Measurements from ENCODE around the gene DDX23.
"Not testable (repeated sequence)": the region's sequence is repeated elsewhere in the genome, so short reads cannot be mapped to it uniquely, and the experiment has no call there.

The DDX23 gene

DNA sequence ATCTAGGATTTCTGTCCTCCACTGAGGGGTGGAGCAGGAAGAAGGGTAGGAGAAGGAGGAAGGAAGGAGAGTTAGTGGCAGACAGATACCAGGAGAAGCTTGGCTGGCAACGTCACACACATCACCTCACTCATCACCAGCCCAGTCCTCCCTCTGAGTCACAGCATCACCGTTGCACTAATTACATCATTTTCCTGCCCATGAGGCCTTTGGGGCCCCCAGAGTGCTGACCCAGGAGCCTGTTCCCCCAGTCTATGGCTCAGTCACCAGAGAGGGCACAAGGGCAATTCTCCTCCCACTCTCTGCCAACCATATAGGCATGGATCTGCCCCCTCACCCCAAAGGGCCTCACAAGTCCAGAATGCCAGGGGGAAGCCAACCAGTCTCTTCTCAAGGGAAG lies 9.1 kb upstream of the DDX23 start:
- no peak for DNase-seq

DNA sequence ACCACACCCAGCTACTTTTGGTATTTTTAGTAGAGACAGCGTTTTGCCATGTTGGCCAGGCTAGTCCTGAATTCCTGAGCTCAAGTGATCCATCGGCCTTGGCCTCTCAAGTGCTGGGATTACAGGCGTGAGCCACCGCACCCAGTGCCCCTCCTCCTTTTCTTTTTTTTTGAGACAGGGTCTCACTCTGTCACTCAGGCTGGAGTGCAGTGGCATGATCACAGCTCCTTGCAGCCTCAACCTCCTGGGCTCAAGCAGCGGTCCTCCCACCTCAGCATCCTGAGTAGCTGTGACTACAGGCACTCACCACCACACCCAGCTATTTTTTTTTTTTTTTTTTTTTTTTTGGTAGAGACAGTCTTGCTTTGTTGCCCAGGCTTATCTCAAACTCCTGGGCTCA lies 8.3 kb upstream of the DDX23 start:
- not testable (repeated sequence) for DNase-seq

DNA sequence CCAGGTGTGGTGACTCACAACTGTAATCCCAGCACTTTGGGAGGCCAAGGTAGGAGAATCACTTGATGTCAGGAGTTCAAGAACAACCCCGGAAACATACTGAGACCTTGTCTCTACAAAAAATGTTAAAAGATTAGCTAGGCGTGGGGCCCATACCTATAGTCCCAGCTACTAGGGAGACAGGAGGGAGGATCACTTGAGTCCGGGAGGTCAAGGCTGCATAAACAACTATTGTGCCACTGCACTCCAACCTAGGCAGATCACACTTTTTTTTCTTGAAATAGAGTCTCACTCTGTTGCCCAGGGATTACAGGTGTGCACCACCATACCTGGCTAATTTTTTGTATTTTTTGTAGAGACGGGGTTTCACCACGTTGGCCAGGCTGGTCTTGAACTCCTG lies 7.6 kb upstream of the DDX23 start:
- DNase-seq = no peak

DNA sequence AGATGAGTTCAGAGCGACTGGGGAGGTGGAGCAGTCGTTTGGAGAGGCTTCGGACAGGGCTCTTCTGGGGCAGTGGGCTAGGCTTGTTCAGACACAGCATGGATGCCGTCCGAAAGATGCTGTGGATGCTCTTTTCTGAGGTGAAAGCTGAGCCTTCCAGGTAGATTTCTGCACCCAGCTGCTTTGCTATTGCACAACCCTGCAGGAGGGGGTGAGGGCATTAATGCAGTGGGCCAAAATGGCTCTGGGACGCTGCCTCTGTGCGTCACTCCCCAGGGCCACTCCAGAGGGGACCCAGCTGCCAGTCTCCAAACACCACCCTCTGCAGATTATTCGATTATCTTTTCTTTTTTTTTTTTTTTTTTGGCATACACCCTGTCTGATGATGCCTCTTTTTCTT lies 6.1 kb upstream of the DDX23 start:
- DNase-seq = no peak

DNA sequence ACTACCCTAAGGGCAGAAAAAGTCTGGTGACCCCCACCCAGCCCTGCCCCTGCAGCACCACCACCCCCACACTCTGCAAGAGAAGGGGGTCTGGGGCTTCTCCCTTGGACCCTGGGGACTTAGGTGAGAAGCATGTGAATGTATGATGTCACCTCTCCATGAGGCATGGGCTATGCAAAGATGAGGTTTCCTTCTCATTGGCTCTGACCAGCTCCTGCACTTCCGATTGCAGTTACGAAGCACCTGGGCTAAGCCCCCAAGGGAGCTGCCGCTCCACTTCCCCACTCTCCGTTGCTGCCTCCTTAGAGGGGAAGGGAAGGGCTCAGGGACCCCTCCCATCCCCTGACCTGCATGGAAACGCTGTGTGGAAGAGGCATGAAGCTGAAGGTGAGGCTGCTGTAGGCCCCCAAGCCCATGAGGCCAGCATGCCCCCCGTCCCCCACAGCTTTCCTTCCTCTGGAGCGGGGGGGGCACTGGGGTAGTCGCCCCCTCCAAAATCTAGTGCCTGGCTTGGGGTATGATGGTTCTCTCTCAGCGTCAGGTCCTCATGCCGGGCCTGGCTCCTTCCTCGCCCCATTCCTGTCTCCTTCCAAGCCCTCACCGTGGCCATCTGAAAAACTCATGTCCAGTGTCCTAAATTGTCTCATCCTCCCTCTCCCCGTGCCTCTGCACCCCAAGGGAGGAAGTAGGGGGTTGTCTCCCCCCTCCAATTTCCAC lies 5.5 kb upstream of the DDX23 start:
- no peak for DNase-seq

DNA sequence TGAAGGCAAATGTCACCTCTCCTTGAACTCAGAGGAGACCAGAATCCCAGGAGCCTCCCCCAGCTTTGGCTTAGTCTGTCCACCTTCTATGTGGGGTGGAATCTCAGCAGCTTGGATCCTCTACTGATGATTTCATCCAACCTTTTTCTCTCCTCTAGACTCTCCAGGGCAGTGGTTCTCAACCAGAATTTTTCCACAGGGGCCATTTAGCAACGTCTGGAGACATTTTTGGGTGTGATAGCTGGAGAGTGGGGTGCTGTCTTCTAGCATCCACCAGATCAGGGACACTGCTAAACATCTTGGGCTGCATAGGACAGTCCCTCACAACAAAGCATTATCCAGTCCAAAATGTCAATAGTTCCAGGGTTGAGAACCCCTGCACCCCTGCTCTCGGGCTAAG lies 4.4 kb upstream of the DDX23 start:
- no peak for DNase-seq

DNA sequence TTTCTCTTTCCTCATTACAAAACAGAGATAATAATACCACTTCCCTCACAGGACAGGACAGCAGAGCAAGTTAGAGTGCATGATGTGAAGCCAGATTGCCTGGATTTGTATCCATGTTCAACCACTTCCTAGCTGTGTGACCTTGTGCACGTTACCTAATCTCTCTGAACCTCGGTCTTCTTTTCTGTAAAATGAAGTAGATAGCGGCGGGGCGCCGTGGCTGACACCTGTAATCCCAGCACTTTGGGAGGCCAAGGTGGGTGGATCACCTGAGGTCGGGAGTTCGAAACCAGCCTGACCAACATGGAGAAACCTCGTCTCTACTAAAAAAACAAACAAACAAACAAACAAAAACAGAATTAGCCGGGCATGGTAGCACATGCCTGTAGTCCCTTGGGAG lies 3.0 kb upstream of the DDX23 start:
- not testable (repeated sequence) for DNase-seq

DNA sequence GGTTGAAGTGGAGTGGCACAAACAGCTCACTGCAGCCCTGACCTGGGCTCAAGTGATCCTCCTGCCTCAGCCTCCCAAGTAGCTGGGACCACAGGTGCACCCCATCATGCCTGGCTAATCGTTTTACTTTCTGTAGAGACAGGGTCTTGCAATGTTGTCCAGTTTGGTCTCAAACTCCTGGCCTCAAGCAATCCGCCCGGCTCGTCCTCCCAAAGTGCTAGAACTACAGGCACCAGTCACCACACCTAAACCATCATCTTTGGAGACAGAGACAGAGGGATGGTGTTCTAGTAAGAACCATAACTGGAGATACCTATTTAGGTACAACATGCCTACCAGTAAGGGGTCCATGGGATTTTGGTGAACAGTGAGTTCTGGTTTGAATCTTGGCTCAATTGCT lies 2.5 kb upstream of the DDX23 start:
- no peak for DNase-seq

DNA sequence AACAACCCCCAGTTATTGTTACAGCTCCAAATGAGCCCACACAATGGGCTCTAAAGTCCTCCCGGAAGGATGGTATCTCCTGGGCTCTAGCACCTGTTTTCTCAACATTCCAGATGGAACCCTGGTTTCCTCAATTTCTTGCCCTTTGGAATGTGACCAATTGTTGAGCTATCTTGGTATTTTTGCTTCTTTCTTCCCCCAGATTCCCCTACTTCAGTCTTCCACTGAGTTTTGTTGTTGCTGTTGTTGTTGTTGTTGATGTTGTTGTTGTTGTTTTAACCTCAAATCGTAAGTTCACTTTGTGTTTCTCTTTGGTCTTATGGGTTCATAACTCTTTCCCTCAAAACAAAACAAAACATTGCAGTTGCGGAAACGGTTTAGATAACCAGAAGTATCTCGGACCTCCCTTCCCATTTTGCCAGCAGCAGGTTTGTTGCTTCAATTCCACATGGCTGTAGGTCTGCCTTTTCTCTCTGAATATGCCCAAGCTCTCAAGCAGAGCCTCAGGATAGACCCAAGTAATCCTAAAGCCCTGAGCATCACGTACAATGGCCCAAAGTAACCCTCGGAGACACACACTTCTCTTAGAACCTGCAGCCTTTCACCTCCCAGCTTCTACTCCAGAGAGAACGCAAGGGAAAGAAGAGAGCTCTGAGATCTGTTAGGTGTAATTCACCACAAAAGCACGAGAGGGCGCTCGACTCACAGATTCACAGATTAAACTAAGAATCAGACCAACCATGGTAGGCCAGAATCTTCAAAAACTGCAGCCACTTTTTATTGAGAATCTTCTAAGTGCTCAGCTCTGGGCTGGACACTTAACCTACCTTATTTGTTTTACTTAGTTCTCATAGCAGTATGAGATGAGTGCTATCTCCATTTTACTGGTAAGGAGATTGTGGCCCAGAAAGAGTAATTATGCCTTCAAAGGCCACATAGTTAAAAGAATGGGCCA lies 1.0 kb upstream of the DDX23 start:
- peak; percentile 92 for DNase-seq

DNA sequence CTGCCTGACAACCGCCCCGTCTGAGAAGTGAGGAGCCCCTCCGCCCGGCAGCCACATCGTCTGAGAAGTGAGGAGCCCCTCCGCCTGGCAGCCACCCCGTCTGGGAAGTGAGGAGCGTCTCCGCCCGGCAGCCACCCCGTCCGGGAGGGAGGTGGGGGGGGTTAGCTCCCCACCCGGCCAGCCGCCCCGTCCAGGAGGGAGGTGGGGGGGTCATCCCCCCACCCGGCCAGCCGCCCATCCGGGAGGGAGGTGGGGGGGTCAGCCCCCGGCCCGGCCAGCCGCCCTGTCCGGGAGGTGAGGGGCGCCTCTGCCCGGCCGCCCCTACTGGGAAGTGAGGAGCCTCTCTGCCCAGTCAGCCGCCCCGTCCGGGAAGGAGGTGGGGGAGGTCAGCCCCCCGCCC lies 9.9 kb downstream of the DDX23 start:
- not testable (repeated sequence) for DNase-seq

DNA sequence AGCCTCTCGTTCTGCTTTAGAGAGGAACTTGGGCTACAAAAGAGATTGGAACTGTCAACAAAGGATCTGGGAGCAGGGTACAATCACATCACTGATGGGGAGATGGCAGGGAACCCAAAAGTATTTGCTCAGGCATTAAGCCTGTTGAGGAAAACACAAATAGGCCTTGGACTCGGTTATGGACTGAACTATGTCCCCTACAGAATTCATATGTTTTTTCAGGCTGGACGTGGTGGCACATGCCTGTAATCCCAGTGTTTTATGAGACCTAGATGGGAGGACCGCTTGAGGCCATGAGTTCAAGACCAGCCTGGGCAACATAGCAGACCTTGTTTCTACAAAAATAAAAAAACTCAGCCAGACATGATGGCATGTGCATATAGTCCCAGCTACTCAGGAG lies 13.9 kb downstream of the DDX23 start:
- no peak for DNase-seq

DNA sequence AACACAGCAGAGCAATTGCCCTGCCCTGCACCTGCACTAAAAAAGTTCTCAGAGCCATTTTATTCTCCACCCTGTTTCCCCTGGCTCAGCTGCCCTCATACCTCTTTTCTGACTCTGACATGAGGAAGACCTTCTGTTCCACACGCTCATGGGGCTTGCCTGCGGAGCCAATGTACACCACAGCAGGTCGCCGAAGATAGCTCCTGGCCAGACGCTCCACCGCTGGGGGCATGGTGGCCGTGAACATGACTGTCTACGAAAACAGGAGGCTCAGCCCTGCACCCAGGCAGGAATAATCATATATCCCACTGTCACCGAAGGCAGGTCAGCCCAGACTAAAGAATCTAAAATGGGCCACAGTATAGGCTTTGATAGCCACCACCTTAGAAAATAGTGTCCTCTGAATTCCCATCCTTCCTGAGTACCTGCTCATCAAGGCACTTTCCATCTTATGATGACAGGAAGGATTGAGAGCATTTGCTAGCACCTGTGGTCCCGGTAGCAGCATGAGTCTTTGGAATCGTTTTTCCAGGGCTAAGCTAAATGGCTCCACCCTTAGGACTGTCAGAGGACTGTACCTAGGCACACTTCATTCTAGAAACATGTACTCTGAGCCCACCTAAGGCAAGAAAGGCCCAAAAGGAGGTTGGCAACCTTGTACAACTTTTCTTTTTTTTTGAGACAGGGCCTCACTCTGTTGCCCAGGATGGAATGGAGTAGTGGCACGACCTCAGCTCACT lies 19.5 kb downstream of the DDX23 start:
- no peak for DNase-seq

DNA sequence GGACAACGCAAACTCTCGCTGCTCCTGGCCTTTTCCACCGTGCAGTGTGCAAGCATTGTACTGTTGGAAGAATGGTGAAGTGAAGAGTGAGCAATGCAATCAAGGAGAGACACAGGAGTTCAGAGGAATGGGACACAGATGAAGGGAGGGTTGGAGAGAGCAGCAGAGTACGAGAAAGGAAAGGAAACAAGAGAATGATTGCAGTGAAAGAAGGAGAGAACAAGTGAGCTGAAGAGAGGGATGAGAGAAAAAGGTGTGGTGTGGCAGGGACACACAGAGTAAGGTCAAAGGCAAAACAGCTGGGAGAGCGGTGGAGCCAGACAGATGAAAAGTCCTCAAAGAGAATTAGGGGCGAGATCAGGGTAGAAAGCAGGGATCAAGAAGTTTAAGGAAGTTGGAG lies 20.7 kb downstream of the DDX23 start:
- DNase-seq = no peak

DNA sequence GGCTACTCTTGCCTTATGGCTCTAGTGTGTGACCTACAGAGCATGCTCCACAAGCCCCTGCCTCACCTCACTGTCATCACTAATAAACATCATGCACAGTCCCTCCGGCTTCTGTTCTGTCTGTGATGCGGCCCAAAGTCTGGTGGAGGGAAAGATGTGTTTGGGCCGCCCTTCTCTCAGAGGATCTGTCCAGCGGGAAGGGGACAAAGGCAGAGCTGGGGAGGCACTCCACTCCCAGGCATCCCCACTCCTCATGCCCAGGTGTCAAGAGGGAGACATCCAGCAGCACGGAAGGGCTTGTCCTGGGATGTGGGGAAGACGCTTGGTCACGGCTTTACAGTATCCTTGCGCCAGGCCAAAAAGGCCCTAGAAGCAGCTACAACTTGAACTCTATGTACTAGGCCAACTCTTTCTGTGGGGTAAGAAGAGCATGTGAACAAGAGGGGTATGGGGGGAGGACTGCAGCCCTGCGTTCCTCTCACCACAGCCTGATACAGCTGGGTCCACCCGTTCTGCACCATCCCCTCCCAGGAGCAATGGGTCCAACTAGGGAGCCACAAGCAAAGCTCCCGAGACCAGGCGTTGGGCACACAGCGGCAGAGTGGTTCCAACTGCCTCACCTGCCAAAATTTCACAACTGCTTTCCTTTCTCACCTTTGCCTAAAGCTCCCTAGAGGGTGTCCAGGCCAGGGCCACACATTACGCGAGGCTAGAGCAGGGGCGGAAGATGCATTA lies 23.0 kb downstream of the DDX23 start:
- no peak for DNase-seq

DNA sequence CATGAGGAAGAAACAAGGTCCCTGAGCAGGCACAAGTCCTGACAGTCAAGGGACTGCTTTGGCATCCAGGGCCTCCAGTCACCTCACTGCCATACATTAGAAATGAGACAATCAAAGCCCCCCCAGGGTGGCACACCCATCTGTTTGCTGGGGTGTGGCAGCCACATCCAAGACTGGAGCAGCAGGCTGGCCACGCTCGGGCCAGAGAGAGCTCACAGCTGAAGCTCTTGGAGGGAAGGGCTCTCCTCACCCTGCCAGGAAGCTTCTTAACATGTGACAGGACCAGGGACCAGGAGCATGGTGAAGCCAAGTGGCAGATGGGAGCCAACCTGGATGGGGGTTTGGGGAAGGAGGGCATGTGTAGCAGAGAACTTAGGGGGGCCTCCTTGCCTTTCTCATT lies 23.7 kb downstream of the DDX23 start:
- DNase-seq = no peak

DNA sequence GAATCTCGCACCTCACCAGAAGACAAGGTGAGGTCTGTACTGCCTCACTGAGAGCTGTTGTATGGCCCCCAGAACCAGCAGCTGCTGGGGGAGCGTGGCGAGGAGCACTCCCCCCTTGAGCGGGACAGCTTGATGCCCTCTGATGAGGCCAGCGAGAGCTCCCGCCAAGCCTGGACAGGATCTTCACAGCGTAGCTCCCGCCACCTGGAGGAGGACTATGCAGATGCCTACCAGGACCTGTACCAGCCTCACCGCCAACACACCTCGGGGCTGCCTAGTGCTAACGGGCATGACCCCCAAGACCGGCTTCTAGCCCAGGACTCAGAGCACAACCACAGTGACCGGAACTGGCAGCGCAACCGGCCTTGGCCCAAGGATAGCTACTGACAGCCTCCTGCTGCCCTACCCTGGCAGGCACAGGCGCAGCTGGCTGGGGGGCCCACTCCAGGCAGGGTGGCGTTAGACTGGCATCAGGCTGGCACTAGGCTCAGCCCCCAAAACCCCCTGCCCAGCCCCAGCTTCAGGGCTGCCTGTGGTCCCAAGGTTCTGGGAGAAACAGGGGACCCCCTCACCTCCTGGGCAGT lies 24.4 kb downstream of the DDX23 start:
- DNase-seq = no peak

DNA sequence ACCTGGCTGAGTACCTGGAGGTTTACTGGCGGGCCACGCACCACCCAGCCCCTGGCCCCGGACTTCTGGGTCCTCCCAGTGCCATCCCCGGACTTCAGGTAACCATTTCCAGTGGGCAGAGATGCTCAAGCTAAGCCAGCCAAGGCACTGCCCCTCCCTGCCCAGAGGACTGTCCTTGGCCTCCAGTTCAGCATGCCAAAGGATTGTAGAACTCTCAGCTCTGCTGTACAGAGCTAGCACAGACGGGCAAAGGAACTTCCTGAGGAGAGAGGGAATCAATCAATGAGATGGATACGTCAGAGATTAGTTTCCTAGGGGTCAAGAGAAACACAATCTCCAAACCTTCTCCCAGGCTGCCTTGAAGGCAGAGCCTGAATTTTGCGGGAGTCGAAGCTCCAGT lies 24.9 kb downstream of the DDX23 start:
- DNase-seq = no peak

DNA sequence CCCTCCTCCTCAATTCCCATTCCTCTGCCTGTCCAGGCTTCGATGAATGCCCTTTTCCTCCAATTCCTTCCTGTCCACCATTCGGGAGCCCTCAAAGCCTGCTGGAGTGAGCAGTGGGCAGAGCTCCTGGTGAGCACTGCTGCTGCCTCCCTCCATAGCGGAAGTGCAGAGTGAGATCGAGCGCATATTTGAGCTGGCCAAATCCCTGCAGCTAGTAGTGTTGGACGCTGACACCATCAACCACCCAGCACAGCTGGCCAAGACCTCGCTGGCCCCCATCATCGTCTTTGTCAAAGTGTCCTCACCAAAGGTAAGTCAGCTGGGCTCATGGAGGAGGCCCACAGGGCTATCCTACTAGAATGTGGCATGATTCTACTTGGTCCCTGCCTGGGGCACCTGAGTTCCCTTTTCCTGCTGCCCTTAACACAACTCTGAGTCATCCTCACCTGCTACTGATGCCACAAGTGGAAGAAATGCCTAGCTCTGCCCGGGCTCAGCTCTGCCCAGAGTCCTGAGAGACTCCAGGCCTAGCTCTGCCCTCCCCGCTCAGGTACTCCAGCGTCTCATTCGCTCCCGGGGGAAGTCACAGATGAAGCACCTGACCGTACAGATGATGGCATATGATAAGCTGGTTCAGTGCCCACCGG lies 25.6 kb downstream of the DDX23 start:
- DNase-seq = no peak

DNA sequence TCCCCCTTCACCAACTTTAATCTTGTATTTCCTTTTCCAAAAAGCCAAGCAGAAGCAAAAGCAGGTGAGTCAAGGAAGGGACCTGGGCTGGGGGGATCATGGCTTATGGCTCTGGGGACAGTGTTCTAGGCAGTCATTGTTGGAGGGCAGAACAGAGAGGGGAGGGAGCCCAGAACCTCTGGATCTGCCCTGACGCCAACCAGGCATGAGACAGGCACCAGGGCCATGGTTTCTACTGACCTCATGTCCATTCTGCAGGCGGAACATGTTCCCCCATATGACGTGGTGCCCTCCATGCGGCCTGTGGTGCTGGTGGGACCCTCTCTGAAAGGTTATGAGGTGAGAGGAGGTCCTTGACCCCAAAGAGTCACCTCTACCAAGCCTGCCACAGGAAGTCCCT lies 27.1 kb downstream of the DDX23 start:
- DNase-seq = no peak

DNA sequence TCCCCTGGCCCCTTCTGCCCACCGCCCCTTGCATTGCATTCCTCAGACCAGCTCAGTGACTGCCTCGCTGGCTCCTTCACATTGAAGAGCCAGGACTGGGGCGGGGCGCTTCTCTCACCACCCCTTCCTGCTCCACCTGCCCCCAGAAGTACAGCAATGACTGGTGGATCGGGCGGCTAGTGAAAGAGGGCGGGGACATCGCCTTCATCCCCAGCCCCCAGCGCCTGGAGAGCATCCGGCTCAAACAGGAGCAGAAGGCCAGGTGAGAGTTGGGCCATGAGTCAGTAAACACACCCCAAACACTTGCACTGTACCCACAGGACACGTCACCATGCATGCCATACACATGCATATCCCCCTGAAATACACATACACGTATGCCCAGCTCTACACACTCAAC lies 27.9 kb downstream of the DDX23 start:
- peak; percentile 15 for DNase-seq

DNA sequence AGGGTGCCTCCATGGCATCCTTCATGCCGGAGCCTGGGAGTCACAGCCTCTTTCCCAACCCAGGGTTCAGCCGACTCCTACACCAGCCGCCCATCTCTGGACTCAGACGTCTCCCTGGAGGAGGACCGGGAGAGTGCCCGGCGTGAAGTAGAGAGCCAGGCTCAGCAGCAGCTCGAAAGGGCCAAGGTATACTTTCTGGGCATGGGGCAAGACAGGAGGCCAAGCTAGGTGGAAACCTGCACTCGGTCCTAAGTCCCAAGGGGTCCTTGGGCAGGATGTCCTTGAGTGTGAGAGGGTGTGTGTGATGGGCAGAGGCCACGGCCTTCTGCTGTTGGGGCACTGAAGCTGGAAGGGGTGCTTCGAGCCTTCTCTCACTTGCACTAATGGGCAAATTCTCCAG lies 28.7 kb downstream of the DDX23 start:
- DNase-seq = no peak

DNA sequence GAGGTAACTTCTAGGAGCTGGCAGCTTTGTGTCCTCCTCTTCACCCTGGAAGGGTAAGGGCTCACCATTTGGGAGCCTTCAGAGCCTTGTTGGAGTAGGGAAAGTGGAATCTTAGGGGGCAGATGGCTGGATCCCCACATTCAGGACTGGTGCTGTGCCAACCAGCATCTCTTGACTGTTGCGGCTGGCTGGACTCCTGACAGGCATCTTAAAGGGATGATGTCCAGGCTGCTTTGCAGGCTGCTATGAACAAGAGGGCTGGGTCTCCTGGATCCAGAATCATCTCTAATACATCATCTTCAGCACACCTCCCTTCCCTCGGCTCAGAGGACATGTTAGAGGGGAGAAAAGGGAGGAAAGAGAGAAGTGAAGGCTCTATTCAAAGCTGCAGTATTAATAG lies 29.3 kb downstream of the DDX23 start:
- DNase-seq = no peak
